GM18858 (cell line): ENCODE measurements around the gene IL11RA.

Source experiments
- ATAC-seq: cut with Tn5 transposase; IDR thresholded peaks from one replicate; pipeline ENCODE4 v1.9.1; 2021; ENCODE audit not compliant: unreplicated experiment

The IL11RA gene

DNA sequence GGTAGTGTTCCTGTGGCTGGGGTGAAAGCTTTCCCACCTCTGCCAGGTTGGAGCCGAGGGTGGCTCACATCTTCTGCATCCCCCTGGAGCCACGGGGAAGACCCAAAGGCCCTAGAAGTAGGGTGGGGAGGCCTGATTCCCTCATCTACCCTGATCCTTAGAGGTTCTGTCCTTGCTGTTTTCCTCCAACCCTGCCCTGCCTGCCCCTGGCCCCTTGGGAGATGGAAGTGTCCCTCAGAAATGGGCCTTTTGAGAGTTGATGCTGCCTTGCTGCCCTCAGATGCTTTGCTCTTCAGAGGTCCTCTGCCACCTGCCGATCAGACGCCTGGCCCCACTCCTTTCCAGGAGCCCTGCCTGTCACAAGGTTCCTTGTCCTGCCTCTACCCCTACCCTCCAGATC is 32.8 kb downstream of the IL11RA start:
- ATAC-seq, result no peak

DNA sequence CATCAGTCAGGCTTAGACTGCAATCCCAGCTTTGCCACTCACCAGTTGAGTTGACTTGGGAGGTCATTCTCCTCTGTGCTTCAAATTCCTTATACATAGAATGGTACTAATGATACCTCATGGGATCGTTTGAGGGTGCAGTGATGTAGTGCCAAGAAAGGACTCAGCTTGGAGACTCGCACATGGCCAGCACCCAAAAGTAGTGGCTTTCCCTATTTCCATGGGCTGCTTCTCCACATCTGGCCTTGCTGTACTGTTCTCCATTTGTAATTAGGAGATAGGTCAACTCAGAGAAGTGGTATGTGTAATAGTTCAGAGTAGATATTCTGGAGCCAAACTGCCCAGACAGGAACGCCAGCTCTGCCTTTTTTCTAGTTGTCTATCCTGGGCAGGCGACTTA is 33.6 kb downstream of the IL11RA start:
- ATAC-seq, result no peak

DNA sequence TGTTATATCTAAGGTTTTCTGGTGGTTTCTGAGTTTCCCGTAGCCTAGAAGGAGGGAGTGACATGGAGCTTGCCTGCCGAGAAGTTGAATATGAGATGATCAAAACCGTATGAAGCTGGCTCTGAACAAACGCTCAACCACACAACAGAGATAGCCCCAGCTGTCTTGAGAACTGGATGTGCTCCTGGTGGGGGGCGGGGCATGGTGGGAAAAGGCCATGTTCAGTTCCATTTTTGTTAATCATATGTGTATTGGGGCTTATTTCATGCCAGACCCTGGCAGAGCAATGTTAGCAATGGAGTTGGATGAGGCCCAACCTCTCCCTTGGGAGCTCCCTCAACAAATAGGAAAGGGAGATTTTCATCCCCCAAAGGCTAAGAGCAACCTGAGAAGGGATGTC is 34.2 kb downstream of the IL11RA start:
- no peak for ATAC-seq

DNA sequence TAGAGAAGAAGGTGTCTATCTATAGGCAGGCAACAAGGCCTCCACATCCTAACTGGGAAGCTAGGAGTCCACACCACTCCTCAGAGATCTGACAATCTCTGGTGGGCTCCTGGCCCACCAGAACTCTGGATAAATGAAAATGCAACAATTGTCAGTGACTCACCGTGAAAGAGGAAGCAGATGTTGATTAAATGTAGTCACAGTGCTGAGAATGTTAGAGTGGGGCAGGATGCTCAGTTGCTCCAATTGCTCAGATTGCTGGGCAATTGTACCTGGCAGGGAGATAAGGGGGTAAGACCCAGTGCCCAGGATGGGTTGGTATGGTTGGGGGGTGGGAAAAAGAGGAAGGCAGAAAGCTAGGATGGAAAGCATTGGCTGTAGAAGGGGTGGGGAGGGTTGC is 34.7 kb downstream of the IL11RA start:
- no peak for ATAC-seq

DNA sequence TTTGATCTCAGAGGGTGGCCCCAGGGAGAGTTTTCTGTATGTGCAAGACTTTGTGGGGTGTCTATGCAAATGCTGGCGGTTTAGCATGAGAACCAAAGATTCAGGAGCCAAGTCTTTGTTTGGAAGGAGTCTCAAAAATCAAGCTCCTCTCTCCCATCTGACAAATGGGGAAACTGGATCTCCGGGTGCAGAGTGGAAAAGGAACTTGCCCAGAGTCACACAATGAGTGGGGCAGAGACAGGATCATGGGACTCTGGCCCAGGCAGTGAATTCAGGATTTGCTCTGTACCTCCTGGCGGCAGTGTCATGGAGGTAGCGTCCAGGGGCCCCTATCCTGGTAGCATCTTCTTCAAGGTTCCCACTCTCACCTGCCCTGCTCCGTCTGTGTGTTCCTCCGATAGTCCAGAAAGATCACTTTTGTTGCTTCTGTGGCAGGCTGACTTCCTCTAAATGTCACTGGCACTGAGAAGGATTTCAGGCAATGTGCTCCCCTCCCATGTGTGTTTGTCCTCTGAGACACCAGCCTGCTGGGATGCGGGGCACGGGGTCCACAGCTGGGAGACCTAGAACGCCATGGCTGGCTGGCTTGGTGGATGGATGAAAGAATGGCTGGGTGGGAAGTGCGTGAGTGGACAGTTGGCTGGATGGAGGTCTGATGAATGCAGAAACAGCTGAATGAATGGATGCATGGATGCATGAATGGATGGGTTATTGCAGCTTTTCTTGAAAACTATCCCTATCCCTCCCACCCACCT is 35.5 kb downstream of the IL11RA start:
- ATAC-seq, result no peak

DNA sequence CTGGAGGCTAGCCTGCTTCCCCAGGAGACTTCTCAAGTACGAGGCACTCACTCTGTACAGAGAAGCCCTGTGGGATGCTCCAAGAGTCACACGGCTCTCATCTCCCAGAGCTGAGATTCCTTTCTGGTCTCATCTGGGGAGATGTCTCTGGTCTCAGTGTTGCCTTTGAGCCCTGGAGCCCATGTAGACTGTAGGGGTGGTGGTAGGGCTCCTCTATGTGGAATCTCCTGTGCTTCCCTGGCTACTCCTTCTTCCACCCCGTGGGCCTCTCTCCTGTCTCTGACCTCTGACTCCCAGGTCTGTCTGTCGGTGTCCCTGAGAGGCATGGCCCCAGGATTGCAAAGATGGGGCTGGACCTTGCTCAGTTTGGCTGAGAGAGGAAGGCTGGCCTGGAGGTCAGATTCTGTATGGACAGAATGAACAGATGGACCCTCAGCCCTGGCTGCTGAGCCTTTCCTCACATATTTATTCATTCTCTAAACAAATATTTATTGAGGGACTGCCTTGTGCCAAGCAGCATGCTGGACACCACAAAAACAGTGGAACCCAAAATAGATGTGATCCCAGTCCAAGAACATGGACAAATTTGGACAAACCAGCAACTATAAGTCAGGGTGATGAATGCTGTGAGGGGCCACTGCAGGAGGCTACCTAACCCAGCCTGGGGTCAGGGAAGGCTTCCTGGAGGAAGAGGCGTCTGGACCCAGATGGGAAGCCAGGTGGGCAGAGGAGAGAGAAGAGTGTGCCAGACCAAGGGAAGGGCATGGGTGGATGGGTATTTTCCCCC is 36.5 kb downstream of the IL11RA start:
- ATAC-seq, result no peak

DNA sequence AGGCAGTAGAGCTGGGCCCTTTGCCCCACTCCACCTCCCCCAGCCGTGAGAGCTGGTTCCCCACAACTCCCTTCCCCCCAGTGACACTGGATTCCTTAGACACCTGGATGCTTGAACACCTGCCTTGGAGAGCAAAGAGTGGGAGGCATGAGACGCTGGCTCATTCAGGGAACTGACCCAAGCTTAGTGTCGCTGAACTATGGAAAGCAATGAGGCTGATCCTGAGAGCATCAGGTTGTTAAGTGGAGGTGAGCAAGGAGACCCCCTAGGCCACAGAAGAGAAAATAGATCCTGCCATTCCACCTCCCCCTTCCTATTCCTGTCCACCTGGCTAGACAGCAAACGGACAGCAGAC is 37.1 kb downstream of the IL11RA start:
- ATAC-seq, result no peak

DNA sequence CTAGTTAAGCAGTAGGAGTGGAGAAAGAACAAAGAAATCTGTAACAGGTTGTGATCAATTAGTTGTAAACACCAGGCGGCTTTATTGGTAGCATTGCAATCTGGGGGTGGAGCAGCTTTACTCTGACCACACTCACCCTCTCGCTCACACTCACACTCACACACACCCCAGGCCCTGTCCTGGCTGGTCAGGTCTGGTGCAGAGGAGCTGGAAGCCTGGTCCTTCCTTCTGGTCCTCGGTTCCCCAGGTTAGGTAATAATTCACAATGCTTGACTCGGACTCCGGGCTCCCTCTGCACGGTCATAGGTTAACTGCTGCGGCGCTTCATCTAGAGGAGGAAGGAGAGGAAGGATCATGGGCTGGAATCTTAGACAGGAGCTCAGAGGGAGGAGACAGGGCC is 37.5 kb downstream of the IL11RA start:
- no peak for ATAC-seq

DNA sequence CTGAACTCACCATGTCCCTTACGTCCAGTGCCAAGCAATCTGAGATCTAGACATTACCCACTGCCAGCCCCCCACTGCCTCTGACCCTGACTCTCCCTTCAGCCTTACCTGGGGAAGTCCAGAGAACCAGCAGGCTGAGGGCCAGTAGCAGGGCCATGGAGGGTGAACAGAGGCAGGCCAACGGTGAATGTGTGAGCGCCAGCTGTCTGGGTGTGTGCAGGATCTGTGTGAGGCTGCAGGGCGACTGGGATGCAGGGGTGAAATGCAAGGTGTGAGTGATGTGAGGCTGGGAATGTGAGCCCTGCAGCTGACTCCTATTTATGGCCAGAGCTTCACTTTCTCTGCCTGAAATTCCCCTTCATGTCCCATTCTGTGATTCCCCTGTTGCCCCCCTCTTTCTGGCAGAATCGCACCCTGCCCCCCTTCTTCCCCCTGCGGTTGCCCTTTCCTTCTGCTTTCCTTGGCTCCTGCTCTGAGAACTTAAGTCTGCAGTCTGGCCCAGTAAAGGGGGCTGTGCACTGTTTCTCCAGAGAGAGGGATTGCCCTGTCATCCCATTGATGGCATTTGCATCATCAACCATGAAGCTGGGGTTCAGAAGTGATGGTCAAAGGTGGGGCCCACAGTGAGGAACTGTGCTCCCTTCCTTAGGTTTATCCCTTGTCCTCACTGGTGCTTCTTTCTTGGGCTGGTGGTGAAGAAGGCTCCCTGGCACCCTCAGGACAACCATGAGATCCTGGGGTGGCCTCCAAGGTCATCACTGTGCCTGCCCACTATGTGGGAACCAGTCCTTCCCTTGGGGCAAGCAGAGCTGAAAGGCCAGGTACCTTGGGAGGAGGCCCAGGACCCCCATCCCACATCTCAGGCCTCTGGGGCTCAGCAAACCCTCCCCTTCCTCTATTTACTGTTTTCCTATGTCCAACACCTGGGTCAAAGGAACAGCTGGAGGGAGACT is 39.3 kb downstream of the IL11RA start, which contains the start of gene CCL19:
TSS of gene CCL19 (minus strand) at position 294 of the 953 bp plus-strand sequence. CDS start at position 157, 137 bp downstream.
- no peak for ATAC-seq

DNA sequence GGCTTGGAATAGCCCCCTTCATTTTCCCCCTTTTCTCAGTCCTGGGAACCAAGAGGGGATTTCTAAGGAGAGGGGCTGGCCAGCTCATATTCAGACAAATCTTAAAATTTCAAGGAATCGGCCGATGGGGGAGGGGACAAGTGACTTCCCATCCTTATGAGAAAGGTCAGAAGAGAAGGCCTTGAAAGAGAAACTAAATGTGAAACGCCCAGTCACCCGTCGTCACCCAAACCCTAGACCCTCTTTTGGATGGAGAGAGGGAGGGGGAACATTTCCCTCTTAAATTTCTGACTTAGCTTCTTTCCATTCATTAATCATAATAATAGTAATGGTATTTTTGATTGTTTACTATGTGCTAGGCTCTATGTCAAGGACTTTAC is 39.9 kb downstream of the IL11RA start:
- no peak for ATAC-seq

DNA sequence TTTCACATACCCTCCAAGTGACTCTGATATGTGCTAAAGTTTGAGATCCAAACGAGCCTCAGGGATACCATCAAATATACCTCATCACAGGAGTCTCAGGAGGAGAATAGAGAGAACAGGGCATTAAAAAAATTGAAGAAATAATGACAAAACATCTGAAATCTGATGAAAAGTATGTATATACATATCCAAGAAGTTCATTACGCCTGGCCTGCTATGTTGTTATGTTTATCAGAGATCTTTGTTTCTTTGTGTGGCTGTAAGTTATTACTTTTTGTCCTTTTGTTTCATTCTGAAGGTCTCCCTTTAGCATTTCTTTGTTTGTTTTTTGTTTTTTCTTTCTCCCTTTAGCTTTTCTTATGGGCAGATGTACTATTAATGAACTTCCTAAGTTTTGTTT is 41.6 kb downstream of the IL11RA start:
- ATAC-seq, result no peak

DNA sequence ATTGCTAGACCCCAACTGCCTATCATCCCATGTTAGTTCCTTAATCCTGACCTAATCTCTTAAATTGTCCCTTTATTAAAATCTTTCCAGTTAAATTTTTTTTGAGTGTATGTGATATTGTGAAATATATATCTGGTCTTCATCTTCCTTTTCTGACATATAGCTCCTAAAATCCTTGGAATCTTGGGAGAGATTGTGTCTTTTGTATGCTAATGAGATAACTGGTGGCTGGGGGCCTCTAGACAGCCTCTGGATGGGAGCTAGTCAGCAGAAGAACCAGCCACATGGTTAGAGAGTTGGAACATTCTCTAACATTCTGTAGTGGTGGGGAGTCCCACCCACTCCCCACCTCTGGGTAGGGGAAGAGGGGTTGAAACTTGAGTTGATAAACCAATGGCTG is 42.8 kb downstream of the IL11RA start:
- no peak for ATAC-seq

DNA sequence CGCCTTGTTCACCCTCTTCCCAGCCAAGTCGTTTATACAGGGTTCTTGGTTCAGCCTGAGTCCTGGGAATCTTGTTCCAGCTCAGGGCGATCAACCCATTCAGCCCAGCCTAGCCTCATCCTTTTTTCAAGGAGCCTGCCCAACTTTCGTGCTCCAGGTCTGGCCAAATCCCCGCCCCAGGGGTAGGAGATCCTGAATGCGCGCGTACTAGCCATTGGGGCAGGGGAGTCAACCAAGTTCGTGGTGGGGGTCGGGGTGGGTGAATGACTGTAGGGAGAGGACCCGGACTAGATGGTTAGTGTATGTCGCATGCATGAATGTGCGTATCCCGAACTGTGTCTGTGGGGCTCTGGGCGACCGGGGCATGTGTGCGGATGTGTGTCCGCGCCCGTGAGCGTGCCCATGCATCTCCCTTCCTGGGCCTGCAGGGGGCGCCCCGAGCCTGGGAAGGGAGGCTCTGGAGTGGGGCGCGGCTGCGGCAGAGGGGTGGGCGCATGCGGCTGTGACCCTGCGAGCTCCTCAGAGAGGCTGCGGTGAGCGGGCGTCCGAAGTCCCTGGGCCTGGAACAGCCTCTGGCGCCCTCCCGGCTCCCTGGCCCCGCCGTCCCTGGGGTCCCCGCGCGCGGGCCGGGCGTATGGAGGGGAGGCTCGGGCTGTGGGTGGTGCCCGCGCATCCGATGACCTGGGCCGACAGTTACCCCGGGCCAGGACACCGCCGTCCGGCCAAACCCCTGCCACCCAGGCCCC is 49.2 kb downstream of the IL11RA start:
- ATAC-seq, result no peak

DNA sequence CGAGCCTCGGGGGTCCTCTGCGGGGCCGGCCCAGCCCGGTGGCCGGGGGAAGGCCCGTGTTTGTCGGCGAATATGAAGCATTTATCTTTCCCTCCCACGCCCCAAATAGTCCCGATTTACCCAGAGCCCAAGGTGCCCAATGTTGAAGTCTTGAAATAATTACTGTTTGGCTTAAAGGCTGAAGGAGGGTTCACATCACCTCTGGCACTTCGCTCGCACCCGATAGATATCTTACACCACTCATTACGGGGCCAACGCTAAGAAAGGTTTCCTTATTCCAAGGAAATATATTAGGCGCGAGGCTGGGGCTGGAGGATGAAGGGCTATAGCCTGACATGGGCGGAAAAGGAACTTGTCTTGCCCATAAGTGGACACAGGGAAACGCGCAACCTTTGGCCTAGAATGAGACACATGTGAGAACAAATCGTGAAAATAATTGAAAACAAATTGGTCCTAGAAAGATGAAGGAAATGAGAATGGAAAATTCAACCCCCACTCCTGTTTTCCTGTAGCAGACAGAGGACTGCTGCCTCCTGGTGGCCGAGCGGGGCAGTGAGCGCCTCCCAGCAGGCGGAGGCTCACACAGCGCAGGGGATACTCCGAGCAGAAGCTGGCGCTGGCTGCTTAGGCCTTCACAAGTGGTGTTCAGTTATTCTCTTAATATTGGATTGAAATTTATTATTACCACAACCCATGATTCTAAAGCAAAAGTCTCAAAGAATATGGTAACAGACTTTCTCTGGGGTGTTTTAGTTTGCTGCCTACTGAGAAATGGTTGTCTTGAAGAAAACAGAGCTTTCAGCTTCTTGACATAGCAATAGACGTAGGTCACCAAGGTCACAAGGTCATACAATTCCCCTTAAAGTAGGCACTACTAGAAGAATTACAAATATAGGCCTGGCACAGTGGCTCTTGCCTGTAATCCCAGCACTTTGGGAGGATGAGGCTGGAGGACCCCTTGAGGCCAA is 50.1 kb downstream of the IL11RA start:
- ATAC-seq, result no peak

DNA sequence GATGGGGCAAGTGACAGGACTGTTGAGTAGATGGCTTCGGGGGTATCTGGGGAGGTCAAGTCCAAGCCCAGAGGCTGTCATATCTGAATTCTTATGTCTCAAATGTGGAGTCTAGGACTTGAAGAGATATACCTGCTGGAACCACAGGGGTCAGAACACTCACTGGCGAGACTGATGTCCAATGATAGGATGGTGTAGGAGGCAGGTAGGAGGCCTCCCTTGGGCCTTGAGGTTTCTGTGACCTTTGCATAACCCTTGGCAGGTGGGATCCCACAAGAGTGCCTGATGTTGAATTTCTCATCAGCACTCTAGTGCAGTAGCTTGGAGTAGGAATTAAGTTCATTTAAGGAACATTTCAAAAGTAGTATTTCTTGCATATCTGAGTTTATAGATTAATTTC is 55.1 kb downstream of the IL11RA start:
- no peak for ATAC-seq

DNA sequence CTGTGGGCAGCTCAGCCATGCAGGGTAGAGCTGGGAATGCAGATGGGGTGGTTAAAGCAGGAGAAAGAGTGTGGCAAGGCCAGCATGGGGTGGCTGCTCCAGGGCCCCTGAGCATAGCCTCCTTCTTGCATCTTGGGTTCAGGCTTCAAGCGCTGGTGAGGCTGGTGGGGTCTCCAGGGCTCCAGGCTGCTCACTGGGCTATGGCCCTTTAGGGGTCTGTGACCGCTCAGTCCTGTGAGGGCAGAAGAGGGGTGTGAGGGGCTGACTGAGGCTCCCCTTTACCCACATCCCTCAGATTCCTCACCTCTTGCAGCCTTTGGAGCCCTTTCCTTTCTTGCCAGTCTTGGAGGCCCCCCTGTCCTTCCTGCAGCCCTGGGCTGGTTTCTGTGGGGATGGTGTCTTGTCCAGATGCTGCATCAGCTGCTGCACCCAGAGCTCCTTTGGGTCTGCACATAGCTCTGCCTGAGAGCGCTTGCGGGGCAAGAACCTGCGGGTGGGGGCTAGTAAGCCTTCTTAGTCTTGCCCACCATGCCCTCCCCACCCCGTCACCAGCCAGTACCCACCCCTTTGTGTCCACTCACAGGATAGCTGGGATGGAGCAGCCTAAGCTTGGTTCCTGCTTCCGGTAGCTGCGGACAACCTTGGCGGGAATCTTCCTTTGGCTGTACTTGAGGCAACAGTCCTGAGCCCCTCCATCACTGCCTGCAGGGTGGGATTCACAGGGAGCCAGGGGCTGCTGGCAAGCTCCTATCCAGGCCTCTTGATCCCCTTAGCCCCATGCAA is 57.4 kb downstream of the IL11RA start:
- no peak for ATAC-seq

DNA sequence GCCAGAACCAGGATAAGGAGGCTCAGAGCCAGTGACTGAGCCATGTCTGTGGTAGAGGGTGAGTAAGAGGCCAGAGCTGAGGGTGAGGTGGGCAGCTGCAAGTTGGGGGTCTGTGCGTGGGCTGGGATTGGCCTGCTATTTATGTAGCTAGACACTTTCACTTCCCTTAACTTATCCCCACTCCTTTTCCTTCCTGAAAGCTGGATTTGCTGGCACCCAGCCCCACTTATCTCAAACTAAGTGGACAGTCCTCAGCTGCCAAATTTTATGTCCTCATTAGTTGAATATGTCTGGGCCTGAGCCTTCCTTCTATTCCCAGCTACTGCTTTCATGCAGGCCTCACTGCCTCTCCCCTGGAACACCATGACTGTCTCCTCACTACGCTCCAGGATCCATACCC is 58.0 kb downstream of the IL11RA start, which contains the start of gene CCL21:
TSS of gene CCL21 (minus strand) at position 114 of the 400 bp plus-strand sequence. CDS start at position 44, 70 bp downstream.
- ATAC-seq, result no peak
